GM19324 (cell line): ENCODE data around the gene CKLF.
"Not testable (repeated sequence)": the region's sequence is repeated elsewhere in the genome, so short reads cannot be mapped to it uniquely, and the experiment has no call there.

Experiments
- ATAC-seq: cut with Tn5 transposase; IDR thresholded peaks from one replicate; pipeline ENCODE4 v1.9.1; 2021; ENCODE audit warnings: mild to moderate bottlenecking, moderate library complexity; ENCODE audit not compliant: unreplicated experiment, low FRiP score

Gene CKLF

DNA sequence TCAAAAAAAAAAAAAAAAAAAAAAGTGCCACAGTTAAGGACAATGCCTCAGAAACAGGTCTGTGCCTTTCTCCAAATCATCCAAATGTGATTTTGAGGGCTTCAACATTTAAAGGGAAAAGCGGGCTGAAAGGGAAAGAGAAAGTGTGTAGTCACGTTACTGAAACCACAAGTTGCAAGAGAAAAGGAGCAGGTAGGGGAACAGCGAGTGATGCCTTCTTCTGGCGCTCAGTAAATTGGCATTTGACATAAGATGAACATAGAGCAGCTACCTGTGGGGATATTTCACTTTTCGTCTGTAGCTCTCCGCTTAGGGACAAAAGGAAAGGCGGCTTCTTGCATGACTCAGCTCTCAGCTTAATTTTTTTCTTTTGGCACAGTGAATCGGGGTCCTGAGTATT, 37.9 kb downstream of the CKLF start:
- ATAC-seq = no peak

DNA sequence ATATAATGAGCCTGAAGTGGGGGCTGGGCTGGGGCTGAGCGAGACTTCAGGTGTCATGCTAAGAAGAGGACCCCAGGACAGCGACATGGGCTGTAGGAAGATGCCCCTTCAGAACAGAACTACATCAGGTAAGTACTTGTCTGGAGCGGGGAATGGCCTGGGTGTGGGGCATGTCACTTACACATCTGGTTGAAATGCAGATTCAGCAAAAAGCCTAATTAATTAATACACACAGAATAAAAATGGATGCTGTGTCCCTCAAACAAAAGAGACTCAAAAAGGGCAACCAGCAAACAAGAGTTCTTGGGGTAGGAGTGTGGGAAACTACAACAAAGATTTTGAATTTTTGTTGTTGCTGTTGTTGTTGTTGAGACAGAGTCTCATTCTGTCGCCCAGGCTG, 38.6 kb downstream of the CKLF start:
- no peak for ATAC-seq

DNA sequence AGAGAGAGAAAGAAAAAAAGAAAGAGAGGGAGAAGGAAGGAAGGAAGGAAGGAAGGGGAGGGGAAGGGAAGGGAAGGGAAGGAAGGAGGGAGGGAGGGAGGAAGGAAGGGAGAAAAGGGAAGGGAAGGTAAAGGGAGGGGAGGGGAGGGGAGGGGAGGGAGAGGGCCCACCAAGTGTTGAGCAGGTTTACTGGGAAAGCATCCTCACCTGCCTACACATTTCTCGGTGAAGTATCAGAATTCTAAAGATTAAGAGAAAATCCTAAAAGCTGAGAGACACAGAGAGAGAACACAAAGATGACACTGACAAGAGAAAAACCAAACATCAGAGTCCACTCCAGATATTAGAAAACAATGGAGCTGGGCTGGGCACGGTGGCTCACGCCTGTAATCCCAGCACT, 39.9 kb downstream of the CKLF start:
- no peak for ATAC-seq

DNA sequence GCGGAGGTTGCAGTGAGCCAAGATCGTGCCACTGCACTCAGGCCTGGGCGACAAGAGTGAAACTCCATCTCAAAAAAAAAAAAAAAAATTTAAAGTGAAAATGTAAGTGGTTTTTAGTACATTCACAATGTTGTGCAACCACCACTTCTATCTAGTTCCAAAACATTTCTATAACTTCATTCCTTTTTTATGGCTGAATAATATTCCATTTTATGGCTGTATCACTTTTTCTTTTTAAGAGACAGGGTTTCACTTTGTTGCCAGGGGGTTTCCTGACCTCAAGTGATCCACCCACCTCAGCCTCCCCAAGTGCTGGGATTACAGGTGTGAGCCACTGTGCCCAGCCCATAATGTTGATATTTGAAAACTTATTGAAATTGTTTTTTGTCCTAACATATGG, 40.4 kb downstream of the CKLF start:
- no peak for ATAC-seq

DNA sequence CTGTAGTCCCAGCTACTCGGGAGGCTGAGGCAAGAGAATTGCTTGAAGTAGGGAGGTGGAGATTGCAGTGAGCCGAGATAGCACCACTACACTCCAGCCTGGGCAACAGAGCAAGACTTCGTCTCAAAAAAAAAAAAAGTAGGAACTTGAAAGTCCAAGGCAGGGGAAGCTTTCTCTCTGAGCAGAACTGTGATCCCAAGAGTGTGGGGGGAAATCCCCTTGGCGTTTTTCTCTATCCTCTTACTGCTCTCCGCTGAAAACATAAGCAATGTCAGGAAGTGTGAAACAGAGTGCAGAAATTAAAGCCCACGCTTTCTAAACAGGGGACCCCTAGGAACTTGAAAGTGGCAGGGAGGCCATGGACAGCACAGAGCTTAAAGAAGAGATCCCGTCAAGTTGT, 42.4 kb downstream of the CKLF start:
- no peak for ATAC-seq

DNA sequence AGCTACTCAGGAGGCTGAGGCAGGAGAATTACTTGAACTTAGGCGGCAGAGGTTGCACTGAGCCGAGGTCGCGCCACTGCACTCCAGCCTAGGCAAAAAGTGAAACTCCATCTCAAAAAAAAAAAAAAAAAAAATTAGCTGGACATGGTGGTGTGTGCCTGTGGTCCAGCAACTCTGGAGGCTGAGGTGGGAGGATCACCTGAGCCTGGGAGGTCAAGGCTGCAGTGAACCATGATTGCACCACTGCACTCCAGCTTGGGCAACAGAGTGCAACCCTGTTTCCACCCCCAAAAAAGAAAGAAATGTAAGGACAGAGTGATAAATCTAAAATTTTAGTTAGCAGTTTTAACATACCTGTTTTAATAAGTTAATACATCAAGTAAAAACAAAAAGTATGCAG, 44.2 kb downstream of the CKLF start:
- ATAC-seq = not testable (repeated sequence)

DNA sequence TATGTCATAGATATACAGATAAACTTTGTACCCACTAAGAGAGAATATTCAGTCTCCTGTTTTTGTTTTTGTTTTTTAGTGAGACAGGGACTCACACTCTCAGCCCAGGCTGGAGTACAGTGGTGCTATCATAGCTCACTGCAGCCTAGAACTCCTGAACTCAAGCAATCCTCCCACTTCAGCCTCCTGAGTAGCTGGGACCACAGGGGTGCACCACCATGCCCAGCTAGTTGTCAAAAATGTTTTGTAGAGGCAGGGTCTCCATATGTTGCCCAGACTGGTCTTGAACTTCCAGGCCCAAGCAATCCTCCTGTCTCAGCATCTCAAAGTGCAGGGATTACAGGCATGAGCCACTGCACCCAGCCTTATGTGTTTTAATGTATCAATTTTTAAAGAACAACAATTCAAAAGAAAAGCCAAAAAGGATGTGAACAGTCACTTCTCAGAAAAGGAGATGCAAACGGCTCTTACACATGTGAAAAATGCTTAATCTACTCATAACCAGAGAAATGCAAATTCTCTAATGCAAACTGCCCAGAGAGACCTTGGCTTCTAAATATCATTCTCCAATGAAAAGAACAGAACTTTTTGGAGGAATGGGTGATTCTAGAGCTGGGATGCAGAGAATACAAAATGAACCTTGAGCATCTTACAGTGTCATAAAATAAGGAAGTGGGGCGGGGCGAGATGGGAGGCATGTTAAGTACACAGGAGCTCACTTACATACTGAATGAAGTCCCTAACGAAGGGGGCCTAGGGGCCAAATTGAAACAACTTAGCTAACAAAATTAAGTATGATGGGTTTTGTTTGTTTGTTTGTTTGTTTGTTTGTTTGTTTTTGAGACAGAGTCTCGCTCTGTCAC, 44.8 kb downstream of the CKLF start:
- no peak for ATAC-seq

DNA sequence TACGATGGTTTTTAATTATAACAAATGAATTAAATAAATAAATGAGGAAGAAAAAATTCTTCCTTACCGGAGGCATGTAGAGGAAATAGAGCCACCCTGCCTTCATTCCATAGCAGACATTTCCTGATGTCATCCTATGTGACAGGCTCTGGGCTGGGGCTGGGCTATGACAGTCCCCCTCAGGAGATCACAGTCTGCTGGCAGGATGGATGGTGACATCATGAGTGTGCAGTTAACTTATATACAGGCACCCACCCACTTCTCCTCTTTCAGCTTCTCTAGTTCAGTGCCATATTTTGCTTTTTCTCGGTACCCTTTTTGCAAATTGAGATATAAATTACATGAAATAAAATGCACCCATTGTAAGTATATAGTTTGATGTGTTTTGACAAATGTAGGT, 45.7 kb downstream of the CKLF start:
- ATAC-seq = no peak

DNA sequence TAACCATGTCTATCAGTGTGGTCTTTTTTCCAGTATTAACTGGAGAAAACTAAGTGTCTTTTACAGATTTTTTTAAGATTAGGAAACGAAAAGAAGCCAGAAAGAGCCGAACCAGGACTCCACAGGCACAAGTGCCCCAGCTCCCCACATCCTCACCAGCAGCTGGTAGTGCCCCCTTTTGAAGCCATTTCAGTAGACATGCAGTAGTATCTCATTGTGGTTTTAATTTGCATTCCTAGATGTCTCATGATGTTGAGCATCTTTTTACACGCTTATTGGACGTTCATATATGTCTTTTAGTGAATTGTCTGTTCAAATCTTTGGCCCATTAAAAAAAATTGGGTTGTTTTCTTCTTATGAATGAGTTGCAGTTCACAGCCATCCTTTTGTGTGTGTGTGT, 47.4 kb downstream of the CKLF start:
- ATAC-seq = no peak

DNA sequence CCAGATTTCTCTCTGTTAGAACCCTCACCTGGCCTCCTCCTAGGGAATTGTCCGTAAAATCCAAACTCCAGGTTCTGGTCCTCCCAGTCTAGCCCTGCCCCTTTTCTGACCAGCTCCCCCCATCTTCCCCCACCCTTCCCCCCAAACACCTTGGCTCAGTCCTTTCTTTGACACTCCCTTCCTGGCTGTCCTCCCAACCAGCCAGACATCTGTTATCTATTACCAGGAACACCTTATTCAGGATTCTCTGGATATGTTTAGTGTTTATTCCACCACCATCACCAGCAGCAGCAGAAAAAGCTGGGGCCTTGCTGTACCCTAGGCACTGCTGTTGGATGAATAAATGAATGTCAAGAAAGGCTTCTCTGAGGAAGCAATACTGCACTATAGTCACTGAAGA, 48.1 kb downstream of the CKLF start:
- no peak for ATAC-seq

DNA sequence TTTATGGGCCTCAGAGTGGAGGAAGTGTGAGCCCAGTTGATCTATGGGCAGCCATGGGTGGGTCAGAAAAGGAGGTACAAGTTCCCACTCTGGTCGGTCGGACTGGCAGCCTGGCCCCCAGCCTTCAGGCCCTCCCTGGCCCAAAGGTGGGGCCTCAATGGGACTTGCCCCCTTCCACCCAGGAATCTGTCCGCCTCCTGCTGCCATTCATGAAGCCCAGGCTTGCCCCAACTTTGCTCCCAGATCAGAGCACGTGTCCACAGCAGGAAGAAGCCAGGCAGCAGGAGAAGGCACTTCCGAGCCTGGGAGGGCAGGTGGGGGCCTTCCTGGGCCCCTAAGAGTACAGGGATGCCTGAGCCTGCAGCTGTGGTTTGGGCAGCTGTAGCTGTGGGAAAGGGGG, 49.1 kb downstream of the CKLF start:
- ATAC-seq = no peak

DNA sequence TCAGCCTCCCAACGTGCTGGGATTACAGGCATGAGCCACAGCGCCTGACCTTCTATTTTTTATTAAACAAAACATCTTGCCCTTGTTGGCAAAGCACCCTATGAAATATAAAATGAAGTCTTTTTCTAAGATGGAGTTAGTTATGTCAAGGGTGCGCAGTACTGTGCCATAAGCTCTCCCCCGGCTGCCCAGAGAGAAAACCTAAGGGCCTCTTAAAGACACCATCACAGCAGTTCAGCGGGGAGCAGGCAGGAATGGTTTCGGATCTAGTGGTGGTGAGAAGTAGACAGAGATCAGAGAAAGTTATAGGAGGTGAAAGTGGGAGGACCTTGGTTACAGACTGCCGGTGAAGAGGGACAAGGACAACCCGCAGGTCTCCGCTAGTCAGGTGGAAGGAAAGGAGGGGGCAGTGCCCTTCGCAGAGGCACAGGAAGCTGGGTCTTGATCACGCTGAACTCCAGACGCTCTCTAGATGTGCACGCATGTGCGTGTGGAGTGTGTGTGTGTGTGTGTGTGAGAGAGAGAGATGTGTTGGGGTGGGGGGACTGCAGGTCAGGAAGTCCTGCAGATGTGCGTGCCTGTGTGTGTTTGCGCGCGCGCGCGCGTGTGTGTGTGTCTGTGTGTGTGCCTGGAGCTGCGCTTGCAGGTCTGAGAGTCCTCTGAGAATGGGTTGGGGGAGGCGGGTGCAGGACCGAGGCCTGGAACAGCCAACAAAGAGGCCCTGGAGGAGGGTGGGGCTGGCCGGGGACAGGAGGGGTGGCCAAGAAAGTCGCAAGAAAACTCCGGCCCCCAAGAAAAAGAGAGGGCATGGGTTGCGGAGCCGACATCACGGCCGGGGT, 51.4 kb downstream of the CKLF start:
- no peak for ATAC-seq

DNA sequence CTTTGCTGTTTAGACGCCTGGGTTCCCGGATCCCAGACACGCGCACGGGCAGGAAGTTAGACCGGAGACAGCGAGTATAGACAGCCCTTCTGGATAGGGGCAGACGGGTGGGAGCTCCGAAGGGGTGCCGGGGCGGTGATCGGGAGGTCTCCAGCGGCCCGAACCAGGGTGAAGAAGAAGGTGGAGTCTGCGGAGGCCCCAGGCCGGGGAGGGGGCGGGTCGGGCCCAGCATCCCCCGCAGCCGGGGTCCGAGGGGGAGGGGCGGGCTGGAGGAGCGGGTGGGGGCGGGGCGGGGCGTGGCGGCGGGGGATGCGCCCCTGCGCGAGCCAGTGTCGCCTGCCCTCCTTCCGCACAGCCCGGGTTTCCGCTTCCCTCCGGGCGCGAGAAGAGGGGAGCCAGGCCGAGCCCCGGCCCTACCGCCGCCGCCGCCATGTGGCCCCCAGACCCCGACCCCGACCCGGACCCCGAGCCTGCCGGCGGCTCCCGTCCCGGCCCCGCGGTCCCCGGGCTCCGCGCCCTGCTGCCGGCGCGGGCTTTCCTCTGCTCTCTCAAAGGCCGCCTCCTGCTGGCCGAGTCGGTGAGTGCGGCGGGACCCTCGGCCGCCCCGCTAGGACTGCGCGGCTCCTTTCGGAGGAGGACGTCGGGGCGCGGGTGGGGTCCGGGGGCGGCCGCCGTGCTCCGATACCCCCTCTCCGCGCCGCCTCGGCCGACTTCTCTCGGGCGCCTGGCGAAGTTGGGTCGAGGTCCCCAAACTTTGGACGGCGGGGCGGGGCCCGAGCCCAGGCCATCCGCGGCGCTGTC, 52.2 kb downstream of the CKLF start, which contains the start of gene CMTM3:
CMTM3 (plus strand) TSS at position 329 of the 801 bp plus-strand sequence; CDS start at position 431, 102 bp downstream.
- ATAC-seq = peak; percentile 56

DNA sequence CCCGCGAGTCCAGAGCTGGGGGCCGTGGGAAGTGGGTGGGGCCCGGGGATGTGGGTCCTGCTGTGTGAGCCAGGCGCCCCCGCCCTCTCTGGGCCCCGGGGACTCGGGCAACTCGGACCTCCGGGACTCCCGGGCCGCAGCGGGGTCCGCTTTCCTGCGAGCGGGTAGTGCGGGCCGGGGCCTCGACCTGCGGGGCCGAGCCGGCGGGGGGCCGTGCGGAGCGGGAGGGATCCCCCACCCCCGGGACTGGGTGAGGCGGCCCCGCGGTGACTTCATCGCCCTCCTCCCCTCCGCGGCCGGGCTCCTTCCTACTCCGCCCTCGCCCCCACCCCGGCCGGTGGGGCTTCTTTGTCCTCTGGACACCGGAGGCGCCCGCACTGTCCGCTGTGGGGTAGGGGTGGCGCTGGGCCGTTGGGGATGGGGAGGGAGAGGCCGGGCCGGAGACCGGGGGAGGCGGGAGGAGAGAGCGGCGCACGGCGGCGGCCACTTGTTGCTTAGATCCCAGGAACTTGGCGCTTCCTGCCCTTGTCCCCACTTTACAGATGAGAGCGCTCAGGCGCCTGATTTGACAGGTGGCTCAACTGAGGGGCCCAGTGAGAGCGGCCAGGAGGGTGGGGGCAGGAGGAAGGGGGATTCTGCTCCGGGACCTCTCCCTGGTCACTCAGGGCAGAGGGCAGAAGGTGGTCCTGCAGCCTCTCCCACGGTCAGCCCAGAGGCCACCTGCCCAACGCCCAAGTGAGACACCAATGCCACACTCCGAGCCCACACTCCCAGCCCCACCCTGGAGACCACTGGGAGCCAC, 53.0 kb downstream of the CKLF start:
- peak; percentile 8 for ATAC-seq

DNA sequence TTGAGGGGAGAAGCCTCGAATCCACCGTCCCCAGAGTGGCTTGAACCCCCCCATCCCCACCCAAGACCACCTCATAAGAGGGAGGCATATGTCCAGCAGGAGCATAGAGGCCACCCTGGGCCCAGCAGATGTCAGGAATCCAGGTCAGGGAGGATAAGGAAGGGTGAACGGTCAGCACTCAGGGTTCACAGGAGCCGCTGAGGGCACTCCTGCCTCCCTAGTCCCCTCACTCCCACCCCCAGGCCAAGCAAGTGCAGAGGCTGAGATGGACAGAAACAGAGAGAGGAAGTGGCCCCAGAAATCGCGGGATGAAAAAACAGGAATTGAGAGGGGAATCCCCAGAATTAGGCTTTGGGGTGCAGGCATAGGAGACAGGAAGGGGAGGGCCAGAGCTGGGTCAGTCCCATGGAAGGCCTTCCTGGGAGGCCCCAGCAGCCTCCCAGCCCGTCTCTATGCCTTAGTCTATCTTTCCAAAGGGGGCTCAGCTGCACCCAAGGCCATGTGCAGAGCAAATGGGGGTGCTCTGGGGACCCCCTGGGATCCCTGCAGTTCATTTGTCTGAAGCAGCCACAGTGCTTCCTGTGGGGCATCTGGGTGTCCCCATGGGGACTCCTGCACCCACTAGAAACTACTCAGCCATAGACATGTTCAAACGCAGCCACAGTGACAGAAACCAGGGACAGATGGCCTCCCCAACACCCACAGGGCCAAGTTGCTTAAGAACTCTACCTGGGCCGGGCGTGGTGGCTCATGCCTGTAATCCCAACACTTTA, 53.8 kb downstream of the CKLF start:
- ATAC-seq = peak; percentile 35

DNA sequence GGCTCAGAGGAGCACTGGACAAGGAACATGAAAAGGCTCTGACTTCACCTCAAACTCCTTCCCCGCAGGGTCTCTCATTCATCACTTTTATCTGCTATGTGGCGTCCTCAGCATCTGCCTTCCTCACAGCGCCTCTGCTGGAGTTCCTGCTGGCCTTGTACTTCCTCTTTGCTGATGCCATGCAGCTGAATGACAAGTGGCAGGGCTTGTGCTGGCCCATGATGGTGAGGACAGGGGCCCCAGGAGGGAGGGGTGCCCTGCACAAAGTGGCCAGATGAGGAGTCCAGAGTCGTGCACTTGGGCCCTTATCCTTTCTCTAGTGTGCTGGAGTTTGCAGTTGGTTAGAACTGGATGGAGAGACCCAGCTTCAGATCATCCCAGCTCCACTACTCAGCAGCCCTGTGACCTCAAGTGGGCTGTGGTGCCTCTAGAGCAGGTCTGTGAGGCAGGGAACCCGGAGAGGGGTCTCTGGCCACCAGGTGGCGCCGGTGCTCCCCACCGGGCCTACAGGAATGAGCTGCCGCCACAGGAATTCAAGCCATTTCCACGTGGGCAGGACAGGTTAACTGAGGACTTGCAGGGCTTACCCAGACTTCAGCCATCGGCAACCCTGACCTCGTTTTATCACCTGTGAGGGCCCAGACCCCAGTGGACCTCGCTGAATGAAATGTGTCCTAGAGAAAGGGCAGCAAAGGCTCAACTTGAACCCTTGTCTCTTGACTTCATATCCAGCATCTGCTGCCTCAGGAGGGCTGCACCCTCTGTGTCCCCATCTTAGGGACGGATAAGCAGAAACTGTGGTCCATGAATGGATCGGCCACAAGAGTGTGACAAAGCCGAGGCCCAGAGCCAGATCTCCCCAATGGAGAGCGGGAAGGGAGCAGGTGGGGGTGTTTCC, 56.1 kb downstream of the CKLF start:
- no peak for ATAC-seq

DNA sequence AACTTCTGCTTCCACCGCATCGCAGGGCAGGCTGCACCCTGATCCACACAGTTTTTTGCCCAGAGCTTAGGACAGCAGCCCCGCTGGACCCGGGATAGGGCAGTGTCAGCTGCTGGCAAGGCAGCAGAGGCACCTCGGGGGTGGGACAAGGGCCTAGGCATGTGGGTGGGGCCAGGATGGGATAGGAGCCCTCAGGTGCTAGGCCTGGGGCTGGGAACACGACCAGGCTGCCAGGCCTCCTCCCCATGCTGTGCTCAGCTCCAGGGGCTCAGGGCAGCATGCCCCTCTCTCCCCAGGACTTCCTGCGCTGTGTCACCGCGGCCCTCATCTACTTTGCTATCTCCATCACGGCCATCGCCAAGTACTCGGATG, 56.7 kb downstream of the CKLF start:
- no peak for ATAC-seq

DNA sequence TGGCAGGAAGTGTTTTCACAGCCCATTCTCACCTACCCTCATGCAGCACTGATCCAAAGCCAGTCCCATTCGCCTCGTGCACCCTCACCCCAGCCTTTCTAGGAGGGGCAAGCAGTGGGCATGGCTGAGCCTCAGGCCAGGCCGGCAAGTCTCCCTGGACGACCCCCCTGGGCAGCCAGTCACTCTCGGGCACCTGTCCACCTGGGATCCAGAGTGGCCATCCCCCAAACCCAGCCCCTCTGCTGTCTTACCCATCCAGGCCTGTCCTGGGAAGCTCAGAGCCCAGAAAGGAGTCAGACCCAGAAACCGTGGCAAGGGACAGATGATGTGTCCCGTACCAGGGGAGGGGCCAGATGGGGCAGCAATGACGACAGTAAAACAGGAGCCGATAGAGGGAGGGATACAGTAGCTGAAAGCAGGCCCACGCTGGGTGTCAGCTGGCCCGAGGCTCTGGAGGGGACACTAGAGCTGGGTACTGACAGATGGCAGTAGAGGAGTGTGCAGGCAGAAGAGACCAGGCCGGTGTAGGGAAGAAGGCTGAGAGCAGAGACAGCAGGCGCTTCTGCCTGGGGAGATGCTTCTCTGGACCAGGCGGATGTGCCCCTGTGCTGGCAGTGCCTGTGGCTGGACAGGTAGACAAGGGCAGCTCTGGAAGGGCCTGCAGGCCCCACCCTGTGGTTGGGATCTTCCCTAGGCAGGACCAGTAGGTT, 57.9 kb downstream of the CKLF start:
- ATAC-seq = no peak
